Pons (tissue), 1 donor: ENCODE results near the gene FBXO34.
"Not testable (repeated sequence)": the region's sequence is repeated elsewhere in the genome, so short reads cannot be mapped to it uniquely, and the experiment has no call there.

Experiments used
- DNase-seq: peaks from one replicate; pipeline ENCODE4 v3.0.0-alpha.2; 2016; ENCODE audit warnings: low spot score

FBXO34 gene

GRCh38 chr14:55382483-55382882 is 111.3 kb downstream of the FBXO34 start:
- DNase-seq = no peak

- not testable (repeated sequence) for DNase-seq
Measured at GRCh38 chr14:55383056-55383466, 111.8 kb downstream of the FBXO34 start.

GRCh38 chr14:55383541-55384140 is 112.4 kb downstream of the FBXO34 start:
- no peak for DNase-seq

GRCh38 chr14:55384536-55384935 is 113.3 kb downstream of the FBXO34 start:
- no peak for DNase-seq

- no peak for DNase-seq
Measured at GRCh38 chr14:55386037-55386808, 115.0 kb downstream of the FBXO34 start.

- no peak for DNase-seq
Measured at GRCh38 chr14:55387121-55387520, 115.9 kb downstream of the FBXO34 start.

- no peak for DNase-seq
Measured at GRCh38 chr14:55388160-55388559, 116.9 kb downstream of the FBXO34 start.

- no peak for DNase-seq
Measured at GRCh38 chr14:55389330-55389729, 118.1 kb downstream of the FBXO34 start.

GRCh38 chr14:55398679-55399078 is 127.5 kb downstream of the FBXO34 start:
- DNase-seq = no peak

GRCh38 chr14:55399183-55399582 is 128.0 kb downstream of the FBXO34 start:
- no peak for DNase-seq

- DNase-seq = no peak
Measured at GRCh38 chr14:55399852-55400251, 128.6 kb downstream of the FBXO34 start.

- DNase-seq = no peak
Measured at GRCh38 chr14:55401751-55402150, 130.5 kb downstream of the FBXO34 start.
